K562 (cell line): ENCODE measurements around the gene PPP1R9B. TPM values are rescaled to one million over a fixed set of nuclear protein-coding genes. Genes with fewer than 3 reads are reported as not detected.
A peak's percentile ranks its signal among the peaks of the same experiment; 100 is the strongest.

Experiments
- ATAC-seq: fragments of 200-7000 bp; cut with Tn5 transposase; 3 replicates; pipeline ENCODE4 v1.9.1; 2020; ENCODE audit warnings: moderate library complexity
- BruUV-seq: library from RNA; stranded (reverse); fragments of 400-500 nt; replicated peaks from 2 replicates; lab custom pipeline; 2021; lab: Mats Ljungman, UMichigan
- CTCF ChIA-PET: fragments of 300-600 bp; formaldehyde crosslinking; extraction: SDS; loops from one replicate; lab custom pipeline; 2021; ENCODE audit warnings: low intra/inter-chr PET ratio; lab: Yijun Ruan, JAX
- POLR2A ChIA-PET: fragments of 300-600, 350-650 bp; sonication (Branson Sonifier 250); formaldehyde crosslinking; extraction: SDS; loops from one replicate; lab custom pipeline; 2021; ENCODE audit warnings: antibody characterized with exemption, inconsistent platforms; lab: Yijun Ruan, JAX
- DNase-seq, 4 experiments: peaks; one replicate each; pipeline versions ENCODE4 v3.0.0 to v3.0.0-alpha.2; 2011 to 2018; ENCODE audit warnings: low spot score in 3 of 4, mixed read lengths in 3 of 4; ENCODE audit errors: extremely low read depth in 1 of 4
- FAIRE-seq: peaks from 2 replicates; lab custom pipeline; 2011; peaks lifted over from hg19 to GRCh38; lab: Jason Lieb, UNC
- H2AFZ ChIP-seq: 2 replicates; pipeline ENCODE4 v1.6.0; 2011; ENCODE audit warnings: low read depth, low read length, control low read depth, inconsistent platforms
- H3K27ac ChIP-seq: fragments of 200-600 bp; 3 replicates; pipeline ENCODE4 v1.8.0; 2011; ENCODE audit warnings: low read depth, mild to moderate bottlenecking, control low read depth, inconsistent platforms, low read length, moderate library complexity, mixed read lengths; ENCODE audit errors: extremely low read depth
- H3K27me3 ChIP-seq, 2 experiments: fragments of 300-600 bp in 1 of 2; 2 replicates in 1 of 2; 3 replicates in 1 of 2; pipeline versions ENCODE4 v1.6.0 to v1.8.0; 2011; ENCODE audit warnings: inconsistent platforms in 2 of 2, low read length in 2 of 2, mild to moderate bottlenecking in 1 of 2, mixed read lengths in 1 of 2, moderate library complexity in 1 of 2; ENCODE audit not compliant: control insufficient read depth in 2 of 2, insufficient read depth in 2 of 2
- H3K36me3 ChIP-seq: fragments of 300-600 bp; 3 replicates; pipeline ENCODE4 v1.8.0; 2011; ENCODE audit warnings: mild to moderate bottlenecking, low read length, inconsistent platforms; ENCODE audit not compliant: control insufficient read depth, insufficient read depth
- H3K4me1 ChIP-seq, 2 experiments: fragments of 200-600 bp in 1 of 2; replicated peaks in 1 of 2; 2 replicates in 1 of 2; 3 replicates in 1 of 2; pipeline versions ENCODE4 v1.5.1 to v1.8.0; 2011; ENCODE audit warnings: inconsistent platforms in 2 of 2, low read length in 2 of 2, mild to moderate bottlenecking in 1 of 2, mixed read lengths in 1 of 2, moderate library complexity in 1 of 2; ENCODE audit not compliant: control insufficient read depth in 2 of 2, insufficient read depth in 2 of 2
- H3K4me2 ChIP-seq: 2 replicates; pipeline ENCODE4 v1.6.1; 2011; ENCODE audit warnings: low read length, control low read depth, inconsistent platforms, mixed read lengths; ENCODE audit not compliant: insufficient read depth
- H3K4me3 ChIP-seq: fragments of 200-600 bp; sonication (generic), shearing (Covaris generic); 2 replicates; pipeline ENCODE4 v1.5.1; 2016; ENCODE audit warnings: control low read depth, inconsistent platforms
- H3K79me2 ChIP-seq: fragments of 200-600 bp; 3 replicates; pipeline ENCODE4 v1.8.0; 2011; ENCODE audit warnings: low read length, inconsistent platforms; ENCODE audit not compliant: control insufficient read depth, insufficient read depth
- H3K9ac ChIP-seq, 2 experiments: 2 replicates each; pipeline versions ENCODE4 v1.6.0 to v1.6.1; 2011; ENCODE audit warnings: low read depth in 2 of 2, low read length in 2 of 2, control low read depth in 1 of 2, inconsistent platforms in 1 of 2, mild to moderate bottlenecking in 1 of 2, mixed read lengths in 1 of 2; ENCODE audit not compliant: insufficient read depth in 1 of 2
- H3K9me1 ChIP-seq: one replicate; pipeline ENCODE4 v1.6.0; 2011; ENCODE audit warnings: inconsistent platforms, mild to moderate bottlenecking, low read length, moderate library complexity; ENCODE audit not compliant: control insufficient read depth, insufficient read depth
- H3K9me3 ChIP-seq: replicated peaks from 2 replicates; pipeline ENCODE4 v1.5.1; 2011; ENCODE audit warnings: low read depth, low read length, inconsistent platforms; ENCODE audit not compliant: control insufficient read depth, insufficient read depth
- H4K20me1 ChIP-seq: replicated peaks from 2 replicates; pipeline ENCODE4 v1.6.1; 2011; ENCODE audit warnings: low read length, inconsistent platforms, mixed read lengths; ENCODE audit not compliant: control insufficient read depth, insufficient read depth
- FOSL1 ChIP-seq: fragments of 200-800 bp; sonication (Bioruptor generic); conservative IDR thresholded peaks from 2 replicates; pipeline ENCODE4 v1.6.1; 2016; ENCODE audit warnings: missing genetic modification characterization, missing compliant biosample characterization
- JUND ChIP-seq, 2 experiments: IDR thresholded peaks; 2 replicates in 1 of 2; 3 replicates in 1 of 2; pipeline ENCODE4 v1.6.1; 2011; ENCODE audit warnings: borderline replicate concordance in 2 of 2, low read depth in 2 of 2, low read length in 2 of 2, improper control_type of control experiment in 1 of 2, missing biosample characterization in 1 of 2, missing genetic modification characterization in 1 of 2, missing genetic modification reagents in 1 of 2
- TAF9B ChIP-seq: fragments of 450-650 bp; IDR thresholded peaks from 2 replicates; pipeline ENCODE4 v1.6.1; 2018; ENCODE audit warnings: mild to moderate bottlenecking; ENCODE audit not compliant: partially characterized antibody
- TRIM28 ChIP-seq: fragments of 450-650 bp; IDR thresholded peaks from 2 replicates; pipeline ENCODE4 v1.6.1; 2017
- VEZF1 ChIP-seq: fragments of 200-800 bp; sonication (Bioruptor generic); IDR thresholded peaks from 2 replicates; pipeline ENCODE4 v1.6.1; 2017; ENCODE audit warnings: missing genetic modification characterization, missing compliant biosample characterization
- WGBS: fragments of 100-300 bp; shearing (Covaris generic); methylation state at CpG from one replicate; pipeline ENCODE4 v1.1.6; 2016; ENCODE audit warnings: low coverage, mixed read lengths; ENCODE audit not compliant: insufficient coverage; ENCODE audit errors: missing lambda C conversion rate; 5-methylcytosine and 5-hydroxymethylcytosine counted together
- in situ Hi-C: fragments of 300-500 bp; cut with MboI; formaldehyde crosslinking; loops from 4 replicates; pipeline ENCODE4 v1.15.0; 2018; ENCODE audit warnings: inconsistent platforms, mixed read lengths
- intact Hi-C: fragments of 100-400 bp; cut with micrococcal nuclease; formaldehyde crosslinking; loops from 2 replicates; pipeline ENCODE4 v1.14.2; 2022
- polyA plus RNA-seq, 8 experiments: library from polyadenylated mRNA; depleted of rRNA in 4 of 8; stranded (reverse) in 5 of 8; unstranded in 3 of 8; fragments of >200 nt; fragmentation: Nextera tagmentation in 2 of 8; fragmentation: Illumina TruSeq in 1 of 8; extraction: Ambion mirVana in 2 of 8; extraction: Trizol in 1 of 8; gene quantifications; 2 replicates each; pipeline versions ENCODE4 v1.2.1 to v1.2.3, GENCODE V29; 2011 to 2014; ENCODE audit warnings: inconsistent platforms in 1 of 8, missing spikeins in 1 of 8
- total RNA-seq, 7 experiments: library from RNA; depleted of rRNA in 6 of 7; stranded (reverse); fragments of >200 nt in 6 of 7; fragmentation: Illumina TruSeq in 2 of 7; extraction: Trizol in 2 of 7; gene quantifications; 2 replicates each; pipeline versions ENCODE4 v1.2.1 to v1.2.3, GENCODE V29; 2011 to 2021; ENCODE audit warnings: low replicate concordance in 1 of 7
- TF ChIP-seq, protein P1 (sequence below), 2 experiments: fragments of 450-650 bp in 1 of 2; sonication (generic) in 1 of 2; formaldehyde crosslinking in 1 of 2; IDR thresholded peaks in 1 of 2; conservative IDR thresholded peaks in 1 of 2; 2 replicates each; pipeline versions ENCODE4 v1.6.1 to v1.8.1; 2016 to 2023; ENCODE audit warnings: mild to moderate bottlenecking in 2 of 2, moderate library complexity in 2 of 2, inconsistent platforms in 1 of 2, missing genetic modification reagents in 1 of 2
- TF ChIP-seq, protein P2 (sequence below): sonication (generic); formaldehyde crosslinking; IDR thresholded peaks from 2 replicates; pipeline ENCODE4 v1.8.0; 2022; ENCODE audit warnings: missing genetic modification reagents, mild to moderate bottlenecking, moderate library complexity, borderline replicate concordance

Gene PPP1R9B
- total and polyA plus RNA-seq, 9 of the 15 experiments (the other 6 are each of a cell fraction or from before 2014, with no cell fraction given): 0.10 to 63.5 (median 24.7) TPM

- TF ChIP-seq VEZF1 (CRISPR knock-in tag): peak; percentile 38; the same call in 1 of the 2 replicates
- TF ChIP-seq TRIM28: no peak
Observed at GRCh38 chr17:50198026-50198669, 47.7 kb upstream of the PPP1R9B start (continued).

DNA sequence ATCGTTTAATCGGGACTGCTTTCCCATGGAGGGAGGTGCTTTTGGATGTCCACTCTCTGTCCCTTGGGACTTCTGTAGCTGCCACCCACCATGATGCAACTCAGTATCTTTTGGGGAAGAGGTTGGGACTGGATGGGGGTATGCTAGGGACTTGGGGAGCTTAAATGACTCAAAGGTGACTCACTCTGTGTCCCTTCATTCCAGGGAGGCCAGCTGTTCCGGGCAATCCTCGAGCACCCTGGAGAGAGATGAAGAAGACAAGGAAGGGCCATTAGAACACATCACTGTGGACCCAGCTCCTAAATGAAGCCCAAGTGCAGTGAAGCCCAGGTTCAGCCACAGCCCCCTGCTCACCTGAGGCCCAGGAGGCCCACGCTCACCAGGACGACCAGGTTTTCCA, 46.3 kb upstream of the PPP1R9B start:
- no peak overlapping the region for H3K4me3 ChIP-seq
- WGBS: 2% methylated on average over 6 of the region's 6 CpGs
- no peak for FAIRE-seq
- ChIA-PET CTCF (interaction anchor here (2.9 kb wide), 1 partner anchor 28 kb away, joined by 16 read pairs; no protein-coding TSS in a partner anchor), POLR2A (no interaction called here)
- no peaks in the 10 kb centered on the region for H3K79me2 ChIP-seq
- H3K9ac ChIP-seq: no peak overlapping the region
- H3K9me3 ChIP-seq: no peaks in the 10 kb centered on the region
- H3K36me3 ChIP-seq: no peaks in the 10 kb centered on the region
- no peak overlapping the region for H3K27ac ChIP-seq
- H3K4me1 ChIP-seq: peaks cover 4 to 25% of the 10 kb centered on the region in 2 experiments; a peak in 3 of 5 replicates
- H3K4me2 ChIP-seq: no peak overlapping the region
- peaks cover 7% of the 10 kb centered on the region; the same call in 1 of the 2 replicates for H4K20me1 ChIP-seq
- intact Hi-C loops (no loop called here), in situ Hi-C loops (no loop called here)
- no TSS peak for BruUV-seq
- no peak for DNase-seq
- no peaks in the 10 kb centered on the region for H3K9me1 ChIP-seq
- ATAC-seq: no peak
- H2AFZ ChIP-seq: no peak overlapping the region
- H3K27me3 ChIP-seq: peaks cover 28 to 56% of the 10 kb centered on the region in 2 experiments; a peak in 4 of 5 replicates
- no peak for TF ChIP-seq TAF9B
- TF ChIP-seq, protein P1, sequence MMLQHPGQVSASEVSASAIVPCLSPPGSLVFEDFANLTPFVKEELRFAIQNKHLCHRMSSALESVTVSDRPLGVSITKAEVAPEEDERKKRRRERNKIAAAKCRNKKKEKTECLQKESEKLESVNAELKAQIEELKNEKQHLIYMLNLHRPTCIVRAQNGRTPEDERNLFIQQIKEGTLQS (IDR thresholded peaks at IDR 0.05): peak; percentile 76
- TF ChIP-seq, protein P1 (CRISPR knock-in tag; conservative IDR thresholded peaks at IDR 0.05): no peak
- TF ChIP-seq, protein P2, sequence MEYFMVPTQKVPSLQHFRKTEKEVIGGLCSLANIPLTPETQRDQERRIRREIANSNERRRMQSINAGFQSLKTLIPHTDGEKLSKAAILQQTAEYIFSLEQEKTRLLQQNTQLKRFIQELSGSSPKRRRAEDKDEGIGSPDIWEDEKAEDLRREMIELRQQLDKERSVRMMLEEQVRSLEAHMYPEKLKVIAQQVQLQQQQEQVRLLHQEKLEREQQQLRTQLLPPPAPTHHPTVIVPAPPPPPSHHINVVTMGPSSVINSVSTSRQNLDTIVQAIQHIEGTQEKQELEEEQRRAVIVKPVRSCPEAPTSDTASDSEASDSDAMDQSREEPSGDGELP (CRISPR knock-in tag): 0 out of 2 replicates have a peak, but pooled peaks have one; percentile 16
- peak; percentile 40; the same call in 1 of the 2 replicates for TF ChIP-seq JUND (IDR thresholded peaks at IDR 0.05; ENCODE audit: borderline replicate concordance, low read depth, low read length)
- no peak for TF ChIP-seq JUND (tag; IDR thresholded peaks at IDR 0.05; ENCODE audit: borderline replicate concordance, low read depth, low read length)
- peak; percentile 69; the same call in 1 of the 2 replicates for TF ChIP-seq FOSL1
